ENCODE data around the gene CPD. TPM values are rescaled to one million over a fixed set of nuclear protein-coding genes. Genes with fewer than 3 reads are reported as not detected.

CPD gene
- total RNA-seq, 4 donors from 2014 or later: 20.8 to 32.4 (median 28.0) TPM

- TF ChIP-seq CTCF (IDR thresholded peaks at IDR 0.05 in 4 of 5, conservative IDR thresholded peaks at IDR 0.05 in 1 of 5) (no peak), POLR2A (IDR thresholded peaks at IDR 0.05) (no peak)
- no peaks in the 10 kb centered on the region for H3K27me3 ChIP-seq
- intact Hi-C loops (cut with DNase I; ENCODE audit: low total_unique reads) (loop anchor here (2.0 to 5.0 kb wide), 3 partner anchors 39 to 97 kb away; partner anchors contain the start of genes BLMH and GOSR1), in situ Hi-C loops (cut with MboI; ENCODE audit: low sequenced_read_pairs in 4 of 4) (no loop called here)
- H3K36me3 ChIP-seq: no peaks in the 10 kb centered on the region
- peak overlapping the region; percentile 83 to 95 (median 90) for H3K4me3 ChIP-seq
- peak overlapping the region; percentile 86 to 93 (median 92) for H3K27ac ChIP-seq
- peaks cover 37 to 44% of the 10 kb centered on the region in 2 donors for H3K4me1 ChIP-seq
- peak in 1 of 2 donors; percentile 1 for ATAC-seq
- DNase-seq: no peak
- H3K9me3 ChIP-seq: no peaks in the 10 kb centered on the region
These were observed 1.2 kb downstream of the CPD start for GRCh38 chr17:30379903-30380381.

GRCh38 chr17:30380643-30381339 is 2.1 kb downstream of the CPD start:
- DNase-seq: no peak
- H3K4me3 ChIP-seq: peak overlapping the region; percentile 83 to 95 (median 90)
- peak overlapping the region in 2 of 4 donors; percentile 86 to 92 for H3K27ac ChIP-seq

GRCh38 chr17:30381340-30381659 is 2.6 kb downstream of the CPD start:
- ATAC-seq: no peak
- TF ChIP-seq POLR2A (IDR thresholded peaks at IDR 0.05) (no peak), CTCF (IDR thresholded peaks at IDR 0.05 in 4 of 5, conservative IDR thresholded peaks at IDR 0.05 in 1 of 5) (no peak)
- Histone ChIP-seq H3K27ac (no peak overlapping the region), H3K9me3 (no peaks in the 10 kb centered on the region), H3K27me3 (no peaks in the 10 kb centered on the region), H3K4me1 (peaks cover 37 to 44% of the 10 kb centered on the region in 2 donors), H3K4me3 (peak overlapping the region; percentile 83 to 95 (median 90)), H3K36me3 (peaks cover 0 to 10% of the 10 kb centered on the region in 2 donors)
- in situ Hi-C loops (cut with MboI; ENCODE audit: low sequenced_read_pairs in 4 of 4) (no loop called here), intact Hi-C loops (cut with DNase I; ENCODE audit: low total_unique reads) (loop anchor here (2.0 kb wide), 1 partner anchor 40 kb away; no protein-coding TSS in a partner anchor)
- no peak for DNase-seq

More at GRCh38 chr17:30380643-30381339, 2.1 kb downstream of the CPD start:
- Histone ChIP-seq H3K36me3 (peaks cover 0 to 5% of the 10 kb centered on the region in 2 donors), H3K4me1 (peaks cover 37 to 44% of the 10 kb centered on the region in 2 donors), H3K27me3 (no peaks in the 10 kb centered on the region), H3K9me3 (no peaks in the 10 kb centered on the region)
- TF ChIP-seq CTCF (IDR thresholded peaks at IDR 0.05 in 4 of 5, conservative IDR thresholded peaks at IDR 0.05 in 1 of 5) (no peak), POLR2A (IDR thresholded peaks at IDR 0.05) (no peak)
- no peak for ATAC-seq
- intact Hi-C loops (cut with DNase I; ENCODE audit: low total_unique reads) (loop anchor here (2.0 kb wide), 1 partner anchor 40 kb away; no protein-coding TSS in a partner anchor), in situ Hi-C loops (cut with MboI; ENCODE audit: low sequenced_read_pairs in 4 of 4) (no loop called here)

GRCh38 chr17:30382345-30382744 is 3.6 kb downstream of the CPD start:
- Histone ChIP-seq H3K36me3 (peaks cover 0 to 21% of the 10 kb centered on the region in 2 donors), H3K4me3 (peak overlapping the region in 2 of 4 donors; percentile 9 to 24), H3K27me3 (no peaks in the 10 kb centered on the region), H3K27ac (no peak overlapping the region), H3K9me3 (no peaks in the 10 kb centered on the region), H3K4me1 (peaks cover 37 to 44% of the 10 kb centered on the region in 2 donors)
- TF ChIP-seq POLR2A (IDR thresholded peaks at IDR 0.05) (no peak), CTCF (IDR thresholded peaks at IDR 0.05 in 4 of 5, conservative IDR thresholded peaks at IDR 0.05 in 1 of 5) (no peak)
- ATAC-seq: no peak
- DNase-seq: no peak
- intact Hi-C loops (cut with DNase I; ENCODE audit: low total_unique reads) (no loop called here), in situ Hi-C loops (cut with MboI; ENCODE audit: low sequenced_read_pairs in 4 of 4) (no loop called here)

All from gastrocnemius medialis (tissue), 4 donors.